DMS53 (cell line): ENCODE results near the gene CKAP2L.

Source experiments
- DNase-seq: peaks from one replicate; lab custom pipeline; 2025; lab: John Stamatoyannopoulos, UW

CKAP2L gene

GRCh38 chr2:112792419-112792818, 28.0 kb upstream of the CKAP2L start:
- DNase-seq = no peak

DNA sequence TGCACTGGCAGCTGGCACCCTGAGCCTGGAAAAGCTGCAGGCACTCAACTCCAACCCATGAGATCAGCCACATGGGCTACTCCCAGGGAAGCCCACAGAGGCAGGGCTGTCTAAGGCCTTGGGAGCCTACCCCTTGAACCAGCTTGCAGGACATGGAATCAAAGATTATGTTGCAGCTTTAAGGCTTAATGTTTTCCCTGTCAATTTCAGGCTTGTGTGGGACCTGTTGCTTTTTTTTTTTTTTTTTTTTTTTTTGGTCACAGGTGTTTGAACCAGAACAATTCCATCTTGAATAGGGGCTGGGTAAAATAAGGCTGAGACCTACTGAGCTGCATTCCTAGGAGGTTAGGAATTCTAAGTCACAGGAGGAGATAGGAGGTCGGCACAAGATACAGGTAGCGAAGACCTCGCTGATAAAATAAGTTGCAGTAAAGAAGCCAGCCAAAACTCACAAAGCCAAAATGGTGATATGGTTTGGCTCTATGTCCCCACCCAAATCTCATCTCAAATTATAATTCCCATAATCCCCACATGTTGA, 27.4 kb upstream of the CKAP2L start:
- no peak for DNase-seq

GRCh38 chr2:112791019-112791418, 26.6 kb upstream of the CKAP2L start:
- no peak for DNase-seq

DNA sequence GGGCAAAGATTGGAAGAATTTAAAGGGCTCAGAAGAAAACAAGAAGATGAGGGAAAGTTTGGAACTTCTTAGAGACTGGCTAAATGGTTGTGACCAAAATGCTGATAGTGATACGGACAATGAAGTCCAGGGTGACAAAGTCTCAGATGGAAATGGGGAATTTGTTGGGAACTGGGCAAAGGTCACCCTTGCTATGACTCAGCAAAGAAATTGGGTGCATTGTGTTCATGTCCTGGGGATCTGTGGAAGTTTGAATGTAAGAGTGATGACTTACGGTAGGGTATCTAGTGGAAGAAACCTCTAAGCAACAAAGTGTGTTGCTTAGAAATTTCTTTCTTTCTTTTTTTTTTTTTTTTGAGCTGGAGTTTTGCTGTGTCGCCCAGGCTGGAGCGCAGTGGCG, 25.9 kb upstream of the CKAP2L start:
- peak; percentile 13 for DNase-seq

DNA sequence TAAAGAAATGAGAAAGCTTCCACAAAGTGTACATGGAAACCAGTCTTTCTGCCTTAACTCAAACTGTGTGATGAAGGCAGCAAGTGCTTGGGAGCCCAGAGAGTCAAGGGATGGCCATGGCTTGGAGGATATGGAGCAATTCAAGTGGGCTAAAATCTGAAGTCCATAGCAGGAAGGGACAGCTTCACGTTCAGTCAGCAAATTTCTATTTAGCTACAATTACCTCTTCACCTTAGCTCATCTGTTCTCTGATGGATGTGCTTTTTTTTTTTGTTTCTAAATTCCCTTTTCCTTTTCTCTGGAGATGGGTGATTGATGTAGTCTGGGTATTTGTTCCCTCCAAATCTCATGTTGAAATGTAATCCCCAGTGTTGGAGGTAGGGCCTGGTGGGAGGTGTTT, 24.8 kb upstream of the CKAP2L start:
- DNase-seq = no peak

DNA sequence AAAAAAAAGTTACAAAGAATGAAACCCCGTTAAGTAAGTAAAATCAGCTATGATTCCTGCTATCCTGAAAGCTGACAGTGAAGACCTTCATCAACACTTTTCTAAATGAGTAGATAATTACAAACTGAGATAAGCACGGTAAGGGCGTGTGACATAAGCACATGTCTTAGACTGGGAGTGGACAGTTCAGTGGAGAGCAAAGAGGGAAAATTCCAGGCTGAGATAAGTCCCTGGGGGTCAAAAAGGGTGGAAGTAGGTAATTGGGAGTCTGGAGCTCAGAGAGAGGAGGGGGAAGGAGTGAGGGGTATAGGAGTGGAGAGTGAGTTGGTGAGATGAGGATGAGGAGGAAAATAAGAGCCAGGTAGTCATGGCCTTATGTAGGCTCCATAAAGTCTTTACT, 24.2 kb upstream of the CKAP2L start:
- no peak for DNase-seq

GRCh38 chr2:112787729-112788393, 23.5 kb upstream of the CKAP2L start:
- DNase-seq = no peak

GRCh38 chr2:112787294-112787693, 22.9 kb upstream of the CKAP2L start:
- DNase-seq = no peak

- no peak for DNase-seq
Measured at GRCh38 chr2:112784199-112785189, 20.1 kb upstream of the CKAP2L start, which contains the start of gene IL1A. Gene IL1A (minus strand): TSS chr2:112784493. CDS start chr2:112783770, 723 bp downstream.

GRCh38 chr2:112783187-112783714, 18.8 kb upstream of the CKAP2L start:
- DNase-seq = no peak

DNA sequence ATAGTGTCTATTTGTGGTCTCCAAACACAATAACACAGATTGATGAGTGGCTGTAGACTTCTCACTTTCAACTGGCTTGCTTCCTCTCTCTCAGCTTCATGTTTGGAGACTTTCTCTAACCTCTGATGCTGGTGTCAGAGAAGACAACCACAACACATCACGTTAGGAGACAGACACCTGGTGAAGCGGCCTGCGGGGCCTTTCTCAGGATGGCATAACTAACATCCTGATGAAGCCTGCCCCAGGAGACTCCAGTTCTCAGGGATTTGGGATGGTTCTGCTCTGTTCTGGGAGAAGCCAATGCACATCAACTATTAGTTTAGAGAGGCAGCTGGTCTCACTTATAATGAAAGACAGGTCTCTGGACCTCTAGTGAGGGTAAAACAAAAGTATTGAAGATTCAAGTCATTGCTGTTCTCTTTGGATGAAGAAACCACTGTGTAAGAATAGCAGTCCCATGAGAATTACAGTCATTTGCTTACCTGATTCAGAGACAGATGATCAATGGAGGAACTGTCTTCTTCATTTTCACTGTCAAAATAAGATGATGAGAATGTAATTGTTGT, 17.9 kb upstream of the CKAP2L start:
- no peak for DNase-seq

- no peak for DNase-seq
Measured at GRCh38 chr2:112779598-112779997, 15.2 kb upstream of the CKAP2L start.

GRCh38 chr2:112777036-112777435, 12.6 kb upstream of the CKAP2L start:
- no peak for DNase-seq

DNA sequence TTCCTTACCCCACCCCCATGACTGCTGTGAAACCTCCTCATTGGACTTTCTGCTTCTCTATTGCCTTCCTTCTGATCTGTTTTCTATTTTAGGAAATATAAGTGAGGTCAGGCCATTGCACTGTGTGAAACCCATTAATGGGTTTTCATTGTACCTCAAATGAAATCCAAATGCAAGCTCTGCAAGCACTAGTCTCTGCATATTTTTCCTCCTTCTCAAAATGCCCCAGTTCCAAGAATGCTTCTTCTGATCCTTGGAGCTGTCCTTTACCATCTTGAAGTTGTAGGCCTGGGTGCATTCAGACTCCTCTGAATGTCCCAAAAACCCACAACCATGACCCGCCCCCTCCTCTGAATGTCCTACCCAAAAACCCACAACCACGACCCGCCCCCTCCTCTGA, 11.7 kb upstream of the CKAP2L start:
- DNase-seq = no peak

GRCh38 chr2:112774536-112775285, 10.3 kb upstream of the CKAP2L start:
- no peak for DNase-seq

DNA sequence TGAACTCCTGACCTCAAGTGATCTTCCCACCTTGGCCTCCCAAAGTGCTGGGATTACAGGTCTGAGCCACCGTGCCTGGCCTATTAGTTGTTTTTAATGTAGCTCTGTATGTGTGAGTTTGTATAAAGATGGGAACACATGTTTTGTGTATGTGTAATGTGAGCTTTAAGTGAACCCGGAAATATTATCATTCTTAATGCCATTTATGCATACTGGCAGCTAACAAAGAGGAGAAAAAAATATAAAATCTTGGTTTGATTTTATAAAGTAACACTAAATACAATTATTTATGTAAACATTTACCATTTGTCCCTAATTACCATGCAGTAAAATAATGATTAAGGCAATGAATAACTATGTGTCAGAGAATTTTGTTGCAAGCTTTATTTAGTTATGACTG, 9.1 kb upstream of the CKAP2L start:
- no peak for DNase-seq

- DNase-seq = no peak
Measured at GRCh38 chr2:112772911-112773475, 8.6 kb upstream of the CKAP2L start.

DNA sequence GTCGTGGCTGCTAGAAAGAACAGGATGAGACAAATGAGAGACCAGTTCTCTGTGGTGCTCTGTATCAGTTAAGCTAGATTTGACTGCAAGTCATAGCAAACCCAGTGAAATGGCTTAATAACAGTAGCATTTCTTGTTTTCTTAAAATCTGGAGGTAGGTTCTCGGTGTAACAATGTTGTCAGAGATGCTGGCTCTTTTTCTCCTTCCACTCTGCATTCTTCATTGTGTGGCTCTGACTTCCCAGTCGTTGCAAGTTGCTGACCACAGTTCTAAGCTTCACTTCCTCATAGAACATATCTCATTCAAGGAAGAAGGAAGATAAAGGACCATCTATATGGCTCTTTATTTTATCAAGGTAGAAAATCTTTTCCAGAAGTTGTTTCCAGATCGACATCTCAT, 7.9 kb upstream of the CKAP2L start:
- DNase-seq = no peak

GRCh38 chr2:112768432-112768831, 4.0 kb upstream of the CKAP2L start:
- DNase-seq = peak; percentile 54

DNA sequence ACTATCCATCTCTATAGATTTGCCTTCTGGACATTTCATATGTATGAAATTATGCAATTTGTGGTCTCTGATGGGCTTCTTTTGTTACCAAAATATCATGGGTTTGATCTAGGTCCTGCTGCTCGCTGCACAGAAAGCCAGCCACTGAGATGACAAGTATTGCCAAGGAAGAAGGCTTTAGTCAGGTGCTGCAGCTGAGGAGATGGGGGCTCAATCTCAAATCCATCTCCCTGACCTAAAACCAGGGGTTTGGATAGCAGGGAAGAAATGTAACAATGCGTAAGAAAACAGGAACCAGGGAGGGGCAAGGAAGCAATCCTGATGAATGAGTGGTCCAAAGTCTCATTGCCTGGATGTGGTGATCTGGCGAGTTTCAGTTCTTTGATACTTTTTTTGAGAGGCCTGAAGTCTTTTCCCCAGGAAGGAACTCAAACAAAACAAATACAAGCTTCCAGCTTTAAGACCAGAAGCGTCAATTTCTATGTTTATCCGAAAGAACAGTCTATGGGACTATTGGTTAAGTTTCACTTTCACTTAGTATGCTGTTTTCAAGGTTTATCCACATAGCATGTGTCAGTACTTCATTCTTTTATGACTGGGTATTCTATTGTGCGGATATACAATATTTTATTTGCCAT, 3.4 kb upstream of the CKAP2L start:
- DNase-seq = peak; percentile 14

DNA sequence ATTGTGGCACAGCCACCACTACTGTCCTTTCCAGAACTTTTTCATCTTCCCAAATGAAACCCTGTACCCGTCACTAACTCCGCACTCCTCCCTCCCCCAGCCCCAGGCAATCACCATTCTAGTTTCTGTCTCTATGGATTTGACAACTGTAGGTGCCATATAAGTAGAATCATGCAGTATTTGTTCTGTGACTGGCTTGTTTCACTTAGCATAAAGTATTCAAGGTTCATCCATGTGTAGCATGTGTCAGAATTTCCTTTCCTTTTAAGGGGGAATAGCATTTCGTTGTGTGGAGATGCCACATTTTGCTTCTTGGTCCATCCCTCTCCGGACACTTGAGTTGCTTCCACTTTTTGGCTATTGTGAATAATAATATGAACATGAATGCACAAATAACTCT, 842 bp upstream of the CKAP2L start:
- DNase-seq = peak; percentile 42
